Measurements from ENCODE around the gene ANKRD63. TPM values are rescaled to one million over a fixed set of nuclear protein-coding genes. Genes with fewer than 3 reads are reported as not detected.

ANKRD63 gene
- polyA plus RNA-seq, 4 donors = 0.11 to 0.56 (median 0.48) TPM; not detected in 1

DNA sequence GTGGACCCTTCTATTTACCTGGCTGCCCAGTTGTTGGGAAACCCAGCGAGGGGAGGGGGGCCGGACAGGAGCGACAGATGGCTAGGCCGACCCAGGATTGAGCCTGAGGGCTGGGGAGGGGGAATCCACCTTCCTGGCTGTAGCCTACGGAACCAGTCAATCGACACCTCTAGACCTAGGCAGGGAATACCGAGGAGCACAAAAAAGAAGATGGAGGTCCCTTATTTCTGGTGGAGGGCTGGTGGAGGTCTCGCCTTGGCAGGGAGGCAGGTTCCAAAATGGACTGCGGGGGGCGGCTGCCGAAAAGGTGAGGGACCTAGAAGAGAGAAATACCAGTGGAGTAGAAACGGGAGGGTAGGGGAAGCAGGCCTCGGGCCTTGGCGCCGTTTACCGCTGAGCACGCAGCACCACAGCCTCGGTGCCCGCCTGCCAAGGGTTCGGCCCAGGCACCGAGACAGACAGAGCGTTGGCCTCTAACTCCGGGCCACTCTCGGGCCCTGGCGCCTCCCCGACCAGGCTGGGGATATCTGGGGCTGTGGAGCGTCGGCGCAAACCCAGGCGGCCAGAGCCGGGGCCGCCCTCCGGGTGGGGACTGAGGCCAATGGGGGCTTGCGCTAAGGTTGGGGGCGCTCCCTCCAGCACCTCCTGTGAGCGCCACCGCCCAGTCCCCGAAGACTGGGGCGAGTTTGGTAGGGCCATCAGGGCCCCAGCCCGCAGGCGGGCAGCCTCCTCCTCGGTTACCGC is 1.6 kb downstream of the ANKRD63 start:
- DNase-seq (ENCODE audit: low read depth in 4 of 4, low spot score in 2 of 4) = no peak

- DNase-seq (ENCODE audit: low read depth in 4 of 4, low spot score in 2 of 4) = no peak
Observed at GRCh38 chr15:40280260-40281056, 2.4 kb downstream of the ANKRD63 start.

GRCh38 chr15:40279437-40280141 is 3.3 kb downstream of the ANKRD63 start:
- peak in 1 of 4 donors; percentile 50 for DNase-seq (ENCODE audit: low read depth in 4 of 4, low spot score in 2 of 4)

GRCh38 chr15:40278026-40278425 is 4.8 kb downstream of the ANKRD63 start:
- DNase-seq (ENCODE audit: low read depth in 4 of 4, low spot score in 2 of 4) = no peak

GRCh38 chr15:40277471-40277870 is 5.4 kb downstream of the ANKRD63 start:
- DNase-seq (ENCODE audit: low read depth in 4 of 4, low spot score in 2 of 4) = no peak

GRCh38 chr15:40276927-40277326 is 5.9 kb downstream of the ANKRD63 start:
- DNase-seq (ENCODE audit: low read depth in 4 of 4, low spot score in 2 of 4) = no peak

- DNase-seq (ENCODE audit: low read depth in 4 of 4, low spot score in 2 of 4) = no peak
Observed at GRCh38 chr15:40275954-40276353, 6.9 kb downstream of the ANKRD63 start.

DNA sequence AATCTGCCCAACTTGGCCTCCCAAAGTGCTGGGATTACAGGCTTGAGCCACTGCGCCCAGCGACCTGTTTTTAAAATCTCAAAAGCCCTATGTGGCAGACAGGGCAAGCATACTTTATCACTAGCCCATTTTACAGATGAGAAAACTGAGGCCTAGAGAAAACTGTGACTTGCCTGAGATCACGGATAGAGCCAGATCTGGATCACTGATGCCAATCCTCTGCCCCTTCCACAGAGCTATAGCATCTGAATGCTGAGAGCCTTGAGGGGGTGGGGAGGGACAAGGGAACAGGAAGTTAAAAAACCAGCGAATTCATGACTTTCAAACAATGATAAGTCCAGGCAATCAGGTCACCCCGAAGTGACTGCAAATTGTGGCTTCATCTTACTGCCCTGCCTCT is 7.3 kb downstream of the ANKRD63 start:
- DNase-seq (ENCODE audit: low read depth in 4 of 4, low spot score in 2 of 4) = no peak

DNA sequence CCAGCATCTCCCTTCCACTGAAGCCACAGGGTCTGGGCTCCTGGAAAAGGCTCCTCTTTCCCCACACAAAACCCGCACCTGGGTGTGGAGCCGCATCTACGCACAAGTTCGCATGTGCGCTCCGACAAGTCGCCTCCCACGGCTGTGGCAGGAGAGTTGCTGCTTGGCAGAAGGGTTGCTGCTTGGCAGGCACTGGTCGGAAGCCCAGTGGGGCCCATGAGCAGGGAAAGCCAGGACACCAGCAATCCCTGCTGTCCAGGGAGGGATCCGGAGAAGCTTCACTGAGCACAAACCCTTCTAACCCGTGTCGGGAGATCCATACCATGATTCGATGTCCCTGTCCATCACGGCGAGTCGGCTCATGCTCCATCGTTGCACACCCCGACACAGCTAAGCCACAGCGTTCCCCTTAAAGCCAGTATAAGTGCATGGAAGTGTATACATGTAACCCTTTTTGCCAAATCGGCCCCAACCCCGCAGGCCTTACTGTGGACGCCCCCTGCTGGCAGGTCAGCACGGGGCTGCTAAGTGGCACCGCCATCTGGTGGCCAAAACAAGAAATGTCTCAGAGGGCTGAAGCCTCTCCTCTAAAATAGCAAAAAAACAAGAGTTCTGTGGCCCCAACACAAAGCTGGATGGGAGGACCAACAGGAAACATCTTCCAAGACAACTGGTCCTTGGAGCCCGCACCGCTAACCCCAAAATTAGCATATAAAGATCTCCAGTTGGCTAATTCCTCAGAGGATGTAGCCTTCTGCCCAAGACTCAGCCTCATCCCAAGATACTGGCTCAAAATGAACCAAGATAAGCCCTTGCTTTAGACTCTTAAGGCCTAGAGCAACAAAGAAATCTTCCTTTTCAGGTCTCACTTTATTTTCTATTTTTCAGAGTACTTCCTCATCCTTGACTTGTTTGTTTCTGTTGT is 8.3 kb downstream of the ANKRD63 start:
- DNase-seq (ENCODE audit: low read depth in 4 of 4, low spot score in 2 of 4) = no peak

DNA sequence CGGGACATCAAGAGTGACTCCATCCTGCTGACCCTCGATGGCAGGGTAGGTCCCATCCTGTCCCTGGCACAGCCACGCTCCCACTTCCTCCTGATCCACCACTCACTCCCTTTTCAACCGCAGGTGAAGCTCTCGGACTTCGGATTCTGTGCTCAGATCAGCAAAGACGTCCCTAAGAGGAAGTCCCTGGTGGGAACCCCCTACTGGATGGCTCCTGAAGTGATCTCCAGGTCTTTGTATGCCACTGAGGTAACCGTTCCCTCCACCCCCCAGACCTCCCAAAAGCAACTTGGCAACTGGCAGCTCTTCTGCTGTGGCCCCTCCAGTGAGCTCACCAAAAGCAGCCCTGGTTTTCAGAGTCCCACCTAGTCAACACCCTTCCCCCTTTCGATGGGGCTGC is 9.4 kb downstream of the ANKRD63 start:
- no peak for DNase-seq (ENCODE audit: low read depth in 4 of 4, low spot score in 2 of 4)

DNA sequence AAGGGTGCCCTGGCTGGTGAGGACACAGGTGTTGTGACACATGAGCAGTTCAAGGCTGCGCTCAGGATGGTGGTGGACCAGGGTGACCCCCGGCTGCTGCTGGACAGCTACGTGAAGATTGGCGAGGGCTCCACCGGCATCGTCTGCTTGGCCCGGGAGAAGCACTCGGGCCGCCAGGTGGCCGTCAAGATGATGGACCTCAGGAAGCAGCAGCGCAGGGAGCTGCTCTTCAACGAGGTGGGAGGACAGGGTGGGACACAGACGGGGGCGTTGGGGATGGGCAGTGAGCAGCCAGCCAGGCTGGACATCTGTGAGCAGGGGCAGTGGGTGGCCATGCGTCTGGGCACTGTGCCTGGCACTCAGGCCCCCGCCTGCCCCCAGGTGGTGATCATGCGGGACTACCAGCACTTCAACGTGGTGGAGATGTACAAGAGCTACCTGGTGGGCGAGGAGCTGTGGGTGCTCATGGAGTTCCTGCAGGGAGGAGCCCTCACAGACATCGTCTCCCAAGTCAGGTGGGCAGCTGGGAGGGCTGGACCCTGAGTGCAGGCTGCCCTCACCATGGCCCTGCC is 10.3 kb downstream of the ANKRD63 start:
- no peak for DNase-seq (ENCODE audit: low read depth in 4 of 4, low spot score in 2 of 4)

- DNase-seq (ENCODE audit: low read depth in 4 of 4, low spot score in 2 of 4) = no peak
Observed at GRCh38 chr15:40271685-40272484, 11.0 kb downstream of the ANKRD63 start.

- no peak for DNase-seq (ENCODE audit: low read depth in 4 of 4, low spot score in 2 of 4)
Observed at GRCh38 chr15:40270246-40270995, 12.4 kb downstream of the ANKRD63 start.

- no peak for DNase-seq (ENCODE audit: low read depth in 4 of 4, low spot score in 2 of 4)
Observed at GRCh38 chr15:40269604-40270003, 13.3 kb downstream of the ANKRD63 start.

- no peak for DNase-seq (ENCODE audit: low read depth in 4 of 4, low spot score in 2 of 4)
Observed at GRCh38 chr15:40267670-40268069, 15.2 kb downstream of the ANKRD63 start.

- DNase-seq (ENCODE audit: low read depth in 4 of 4, low spot score in 2 of 4) = no peak
Observed at GRCh38 chr15:40266828-40267304, 16.0 kb downstream of the ANKRD63 start.

GRCh38 chr15:40265875-40266274 is 17.0 kb downstream of the ANKRD63 start:
- no peak for DNase-seq (ENCODE audit: low read depth in 4 of 4, low spot score in 2 of 4)

GRCh38 chr15:40265355-40265754 is 17.5 kb downstream of the ANKRD63 start:
- DNase-seq (ENCODE audit: low read depth in 4 of 4, low spot score in 2 of 4) = no peak
